ENCODE results near the gene DLG2.

DNA sequence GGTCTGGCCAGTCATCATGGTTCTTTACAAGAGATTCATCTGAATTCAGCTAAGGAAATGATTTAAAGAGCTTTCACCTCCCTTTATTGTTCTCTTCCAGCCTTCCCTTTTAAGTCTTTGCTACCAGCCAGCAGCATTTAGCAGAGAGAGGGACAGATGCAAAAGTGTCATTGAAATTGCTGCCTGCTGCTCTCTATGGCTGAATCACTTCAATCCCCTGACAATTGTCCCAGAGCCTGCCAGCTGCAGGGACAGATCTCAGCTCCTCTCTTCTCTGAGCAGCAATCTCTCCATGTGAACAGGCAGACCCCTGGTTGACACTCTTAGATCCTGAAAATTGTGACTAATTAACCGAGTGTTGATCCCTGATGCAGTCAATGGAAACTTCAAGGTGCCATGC, 1524.0 kb downstream of the DLG2 start:
- TF ChIP-seq, protein P1, sequence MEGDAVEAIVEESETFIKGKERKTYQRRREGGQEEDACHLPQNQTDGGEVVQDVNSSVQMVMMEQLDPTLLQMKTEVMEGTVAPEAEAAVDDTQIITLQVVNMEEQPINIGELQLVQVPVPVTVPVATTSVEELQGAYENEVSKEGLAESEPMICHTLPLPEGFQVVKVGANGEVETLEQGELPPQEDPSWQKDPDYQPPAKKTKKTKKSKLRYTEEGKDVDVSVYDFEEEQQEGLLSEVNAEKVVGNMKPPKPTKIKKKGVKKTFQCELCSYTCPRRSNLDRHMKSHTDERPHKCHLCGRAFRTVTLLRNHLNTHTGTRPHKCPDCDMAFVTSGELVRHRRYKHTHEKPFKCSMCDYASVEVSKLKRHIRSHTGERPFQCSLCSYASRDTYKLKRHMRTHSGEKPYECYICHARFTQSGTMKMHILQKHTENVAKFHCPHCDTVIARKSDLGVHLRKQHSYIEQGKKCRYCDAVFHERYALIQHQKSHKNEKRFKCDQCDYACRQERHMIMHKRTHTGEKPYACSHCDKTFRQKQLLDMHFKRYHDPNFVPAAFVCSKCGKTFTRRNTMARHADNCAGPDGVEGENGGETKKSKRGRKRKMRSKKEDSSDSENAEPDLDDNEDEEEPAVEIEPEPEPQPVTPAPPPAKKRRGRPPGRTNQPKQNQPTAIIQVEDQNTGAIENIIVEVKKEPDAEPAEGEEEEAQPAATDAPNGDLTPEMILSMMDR (IDR thresholded peaks at IDR 0.05; ENCODE audit: low read depth, low read length, missing input control) = no peak
- TF ChIP-seq, protein P2, sequence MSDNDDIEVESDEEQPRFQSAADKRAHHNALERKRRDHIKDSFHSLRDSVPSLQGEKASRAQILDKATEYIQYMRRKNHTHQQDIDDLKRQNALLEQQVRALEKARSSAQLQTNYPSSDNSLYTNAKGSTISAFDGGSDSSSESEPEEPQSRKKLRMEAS (IDR thresholded peaks at IDR 0.05) = no peak
- TF ChIP-seq RAD21 (IDR thresholded peaks at IDR 0.05) (no peak), JUND (IDR thresholded peaks at IDR 0.05) (no peak), SP1 (IDR thresholded peaks at IDR 0.05) (no peak), EGR1 (IDR thresholded peaks at IDR 0.05; ENCODE audit: low read depth in 2 of 2) (no peak), YY1 (IDR thresholded peaks at IDR 0.05) (no peak), TAF1 (conservative IDR thresholded peaks at IDR 0.05) (no peak)
- TF ChIP-seq, protein P3, sequence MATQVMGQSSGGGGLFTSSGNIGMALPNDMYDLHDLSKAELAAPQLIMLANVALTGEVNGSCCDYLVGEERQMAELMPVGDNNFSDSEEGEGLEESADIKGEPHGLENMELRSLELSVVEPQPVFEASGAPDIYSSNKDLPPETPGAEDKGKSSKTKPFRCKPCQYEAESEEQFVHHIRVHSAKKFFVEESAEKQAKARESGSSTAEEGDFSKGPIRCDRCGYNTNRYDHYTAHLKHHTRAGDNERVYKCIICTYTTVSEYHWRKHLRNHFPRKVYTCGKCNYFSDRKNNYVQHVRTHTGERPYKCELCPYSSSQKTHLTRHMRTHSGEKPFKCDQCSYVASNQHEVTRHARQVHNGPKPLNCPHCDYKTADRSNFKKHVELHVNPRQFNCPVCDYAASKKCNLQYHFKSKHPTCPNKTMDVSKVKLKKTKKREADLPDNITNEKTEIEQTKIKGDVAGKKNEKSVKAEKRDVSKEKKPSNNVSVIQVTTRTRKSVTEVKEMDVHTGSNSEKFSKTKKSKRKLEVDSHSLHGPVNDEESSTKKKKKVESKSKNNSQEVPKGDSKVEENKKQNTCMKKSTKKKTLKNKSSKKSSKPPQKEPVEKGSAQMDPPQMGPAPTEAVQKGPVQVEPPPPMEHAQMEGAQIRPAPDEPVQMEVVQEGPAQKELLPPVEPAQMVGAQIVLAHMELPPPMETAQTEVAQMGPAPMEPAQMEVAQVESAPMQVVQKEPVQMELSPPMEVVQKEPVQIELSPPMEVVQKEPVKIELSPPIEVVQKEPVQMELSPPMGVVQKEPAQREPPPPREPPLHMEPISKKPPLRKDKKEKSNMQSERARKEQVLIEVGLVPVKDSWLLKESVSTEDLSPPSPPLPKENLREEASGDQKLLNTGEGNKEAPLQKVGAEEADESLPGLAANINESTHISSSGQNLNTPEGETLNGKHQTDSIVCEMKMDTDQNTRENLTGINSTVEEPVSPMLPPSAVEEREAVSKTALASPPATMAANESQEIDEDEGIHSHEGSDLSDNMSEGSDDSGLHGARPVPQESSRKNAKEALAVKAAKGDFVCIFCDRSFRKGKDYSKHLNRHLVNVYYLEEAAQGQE (IDR thresholded peaks at IDR 0.05) = no peak
- TF ChIP-seq, protein P4, sequence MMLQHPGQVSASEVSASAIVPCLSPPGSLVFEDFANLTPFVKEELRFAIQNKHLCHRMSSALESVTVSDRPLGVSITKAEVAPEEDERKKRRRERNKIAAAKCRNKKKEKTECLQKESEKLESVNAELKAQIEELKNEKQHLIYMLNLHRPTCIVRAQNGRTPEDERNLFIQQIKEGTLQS (IDR thresholded peaks at IDR 0.05) = no peak
